Activated CD8-positive, alpha-beta memory T cell treated with anti-CD3 and anti-CD28 coated beads, Interleukin-2, amount 50 U/mL, for 4 hours (primary cell): ENCODE data around the gene CPLX1.
"Not testable (repeated sequence)": the region's sequence is repeated elsewhere in the genome, so short reads cannot be mapped to it uniquely, and the experiment has no call there.

ENCODE experiments used
- DNase-seq: peaks from one replicate; pipeline ENCODE4 v3.0.0-alpha.2; 2020

The CPLX1 gene

DNA sequence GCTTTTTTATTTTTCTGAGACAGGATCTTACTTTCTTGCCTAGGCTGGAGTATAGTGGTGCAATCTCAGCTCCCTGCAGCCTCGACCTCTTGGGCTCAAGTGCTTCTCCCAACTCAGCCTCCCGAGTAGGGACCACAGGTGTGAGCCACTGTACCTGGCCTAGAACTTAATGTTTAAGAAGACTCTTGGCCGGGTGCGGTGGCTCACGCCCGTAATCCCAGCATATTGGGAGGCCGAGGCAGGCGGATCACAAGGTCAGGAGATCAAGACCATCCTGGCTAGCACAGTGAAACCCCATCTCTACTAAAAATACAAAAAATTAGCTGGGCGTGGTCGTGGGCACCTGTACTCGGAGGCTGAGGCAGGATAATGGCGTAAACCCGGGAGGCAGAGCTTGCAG lies 72.7 kb downstream of the CPLX1 start:
- not testable (repeated sequence) for DNase-seq

DNA sequence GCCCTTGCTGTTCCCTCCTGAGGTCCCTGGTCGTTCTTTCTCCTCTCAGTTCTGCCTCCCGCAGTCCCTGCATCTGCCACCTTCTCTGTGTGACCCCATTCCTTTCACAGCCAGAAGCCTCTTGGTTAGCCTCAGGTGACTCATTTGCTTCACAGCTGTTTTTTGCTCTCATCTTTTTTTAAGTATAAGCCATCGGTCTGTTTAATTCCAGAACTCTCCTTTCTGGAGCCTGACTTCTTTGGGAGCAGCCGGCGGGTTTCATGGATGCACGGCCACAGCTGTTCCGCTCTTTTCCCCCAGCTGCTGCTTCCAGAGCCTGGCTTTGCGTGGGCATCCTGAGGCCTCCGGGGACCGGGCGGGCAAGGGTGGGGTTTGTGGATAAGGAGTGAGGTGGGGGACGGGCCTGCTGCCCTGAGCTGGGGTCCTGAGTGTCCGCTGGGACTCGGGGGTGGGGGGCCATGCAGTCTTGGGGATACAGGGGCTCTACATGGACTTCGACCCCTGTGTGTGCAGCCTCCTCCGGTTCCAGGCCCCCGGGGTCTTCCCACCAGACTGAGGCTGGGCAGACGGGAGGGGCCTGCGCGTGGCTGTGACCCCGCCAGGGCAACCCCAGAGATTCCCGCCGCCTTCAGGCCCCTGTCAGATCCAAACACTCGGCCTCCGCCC lies 73.6 kb downstream of the CPLX1 start:
- DNase-seq, result no peak

DNA sequence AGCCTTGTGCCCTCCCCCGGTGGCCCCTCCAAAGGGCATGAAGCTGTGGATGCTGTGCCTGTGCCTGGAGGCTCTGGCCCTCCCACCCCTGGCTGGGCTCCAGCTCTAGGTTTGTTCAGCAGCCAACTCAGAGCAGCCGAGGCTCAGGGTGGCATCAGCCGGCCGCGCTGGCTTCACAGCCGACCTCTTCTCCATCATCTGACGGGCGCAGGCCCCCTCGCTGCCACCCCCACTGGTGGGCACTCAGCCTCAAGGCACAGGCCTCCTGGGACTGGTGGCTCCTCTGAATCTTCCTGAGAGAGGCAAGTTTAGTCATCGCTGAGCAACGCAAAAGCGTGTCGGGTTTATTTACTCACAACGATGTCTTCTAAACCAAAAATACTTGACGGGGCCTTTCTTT lies 74.3 kb downstream of the CPLX1 start:
- DNase-seq, result no peak

DNA sequence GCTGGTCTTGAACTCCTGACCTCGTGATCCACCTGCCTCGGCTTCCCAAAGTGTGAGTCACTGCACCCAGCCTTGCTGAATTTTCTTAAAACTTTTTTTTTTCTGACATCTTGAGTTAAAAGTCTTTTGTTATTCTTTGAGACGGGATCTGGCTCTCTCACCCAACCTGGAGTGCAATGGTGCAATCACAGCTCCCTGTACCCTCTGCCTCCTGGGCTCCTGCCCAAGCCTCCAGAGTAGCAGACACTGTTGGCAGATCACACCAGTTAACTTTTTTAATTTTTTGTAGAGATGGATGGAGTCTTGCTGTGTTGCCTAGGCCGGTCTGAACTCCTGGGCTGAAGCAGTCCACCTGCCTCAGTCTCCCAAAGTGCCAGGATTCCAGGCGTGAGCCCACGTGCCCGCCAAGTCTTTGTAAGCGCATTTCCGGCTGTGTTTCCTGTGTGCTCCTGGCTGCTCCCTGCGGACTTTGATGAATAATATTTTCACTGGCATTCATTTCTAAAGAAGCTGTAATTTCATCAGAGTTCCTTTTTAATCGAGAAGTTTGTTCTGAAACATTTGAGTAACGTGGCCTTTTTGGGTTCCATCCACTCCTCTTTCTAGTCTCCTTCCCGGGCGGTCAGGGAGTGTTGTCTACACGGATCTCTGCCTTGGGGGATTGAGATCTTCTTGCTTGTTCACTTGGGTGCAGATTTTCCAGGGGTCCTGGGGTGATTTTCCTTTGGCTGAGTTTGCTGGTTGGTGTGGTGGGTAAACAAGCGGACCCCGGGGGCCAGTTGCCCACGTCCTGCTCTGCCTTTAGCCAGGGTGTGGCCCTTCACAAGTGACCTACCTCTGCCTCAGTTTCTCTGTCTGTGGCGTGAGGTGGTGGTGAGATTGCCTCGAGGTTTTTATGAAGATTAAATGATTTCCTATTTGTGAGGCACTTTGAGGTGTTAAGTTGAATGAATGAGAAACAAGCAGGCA lies 75.9 kb downstream of the CPLX1 start:
- no peak for DNase-seq

DNA sequence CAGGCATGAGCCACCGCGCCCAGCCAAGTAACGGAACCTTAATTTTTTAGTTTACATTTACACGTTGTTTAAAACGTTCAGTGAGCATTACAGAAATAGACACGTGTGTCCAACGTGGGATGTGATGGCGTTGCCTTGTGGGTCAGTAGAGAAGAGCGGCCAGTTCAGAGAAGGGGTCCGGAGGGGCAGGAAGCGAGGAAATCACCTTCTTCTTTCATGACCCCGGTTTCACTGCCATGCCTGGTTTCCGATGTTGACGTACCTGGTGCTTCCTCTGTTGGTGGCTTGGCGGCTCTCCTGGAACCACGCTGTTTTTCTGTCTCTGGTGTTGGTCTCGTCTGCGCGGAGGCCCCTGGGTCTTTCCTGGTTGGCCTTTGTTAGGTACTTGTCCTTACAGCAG lies 77.5 kb downstream of the CPLX1 start:
- no peak for DNase-seq

DNA sequence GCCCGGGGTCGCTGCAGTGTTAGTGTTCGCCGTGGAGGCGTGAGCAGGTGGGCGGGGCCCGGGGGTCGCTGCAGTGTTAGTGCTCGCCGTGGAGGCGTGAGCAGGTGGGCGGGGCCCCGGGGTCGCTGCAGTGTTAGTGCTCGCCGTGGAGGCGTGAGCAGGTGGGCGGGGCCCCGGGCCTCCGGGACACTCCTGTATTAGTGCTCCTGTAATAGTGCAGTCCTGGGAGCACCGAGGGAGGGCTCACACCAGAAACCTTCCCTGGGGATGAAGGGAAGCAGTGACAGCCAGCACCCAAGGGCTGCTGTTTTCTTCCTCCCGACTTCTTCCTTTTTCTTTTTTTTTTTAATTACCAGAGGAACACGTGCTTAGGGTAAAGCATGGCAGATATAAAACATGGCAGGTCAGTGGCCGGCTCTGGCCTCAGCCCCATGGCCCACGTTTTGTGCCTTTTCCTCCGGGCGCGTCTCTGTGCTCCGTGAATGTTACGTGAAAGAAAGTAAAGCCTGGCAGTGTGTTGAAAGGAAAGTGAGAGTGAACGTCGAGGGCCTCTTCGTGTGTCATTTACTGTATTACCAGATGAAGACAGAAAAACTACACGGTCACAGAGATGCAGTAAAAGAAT lies 78.3 kb downstream of the CPLX1 start:
- DNase-seq, result no peak

DNA sequence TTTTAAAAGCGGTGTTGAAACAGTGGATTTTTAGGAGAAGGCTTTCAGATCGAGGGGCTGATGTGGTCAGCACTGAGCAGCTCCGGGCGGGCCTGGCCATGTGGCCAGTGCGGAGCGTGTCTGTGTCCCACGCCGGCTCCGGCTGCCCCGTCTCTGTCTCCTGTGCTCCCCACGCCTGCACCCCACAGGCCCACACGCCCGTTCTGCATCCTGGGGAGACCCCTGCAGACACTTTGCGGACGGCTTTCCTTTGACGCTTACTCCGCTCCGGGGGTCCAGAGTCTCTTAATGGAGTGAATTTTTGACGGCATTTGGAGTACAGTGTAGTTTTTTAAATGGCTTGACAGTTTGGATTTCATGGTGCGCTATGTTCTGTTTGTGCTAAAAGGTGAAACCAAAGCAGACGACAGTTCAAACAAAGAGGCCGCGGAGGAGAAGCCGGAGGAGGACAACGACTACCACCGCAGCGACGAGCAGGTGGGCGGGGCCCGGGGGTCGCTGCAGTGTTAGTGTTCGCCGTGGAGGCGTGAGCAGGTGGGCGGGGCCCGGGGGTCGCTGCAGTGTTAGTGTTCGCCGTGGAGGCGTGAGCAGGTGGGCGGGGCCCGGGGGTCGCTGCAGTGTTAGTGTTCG lies 81.6 kb downstream of the CPLX1 start:
- DNase-seq, result no peak

DNA sequence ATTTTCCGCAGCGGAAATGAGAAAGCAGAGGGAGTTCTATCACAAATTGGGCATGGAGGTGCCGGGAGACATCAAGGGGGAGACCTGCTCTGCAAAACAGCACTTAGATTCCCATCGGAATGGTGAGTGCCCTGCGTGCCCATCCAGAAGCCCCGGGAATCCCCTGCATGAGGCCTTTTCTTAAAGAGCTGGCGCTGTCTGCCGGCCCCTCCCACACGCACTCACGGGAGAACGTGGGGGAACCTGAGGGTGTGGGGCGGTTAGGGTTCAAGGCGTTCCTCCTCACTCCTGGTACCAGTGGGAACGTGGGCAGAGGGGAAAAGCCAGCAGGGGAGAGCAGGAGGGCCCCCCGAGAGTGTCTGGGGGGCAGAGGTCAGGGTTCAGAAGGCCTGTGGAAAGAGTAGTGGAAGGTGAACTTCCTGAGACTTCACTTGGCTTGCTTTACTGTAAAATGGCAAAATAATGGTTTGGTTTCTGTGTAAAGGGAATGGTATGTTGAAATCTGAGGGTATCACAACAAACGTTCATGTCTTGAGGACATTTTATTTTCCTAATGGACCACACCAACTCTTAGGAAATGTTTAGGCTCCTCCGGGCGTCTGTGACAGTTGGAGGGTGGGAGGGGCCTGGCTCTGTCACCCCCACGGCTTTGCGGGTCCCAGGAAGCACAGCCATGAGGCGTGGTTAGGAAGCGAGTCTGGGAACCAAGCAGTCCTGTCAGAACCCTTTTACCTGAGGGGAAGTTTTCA lies 82.3 kb downstream of the CPLX1 start:
- DNase-seq, result no peak

DNA sequence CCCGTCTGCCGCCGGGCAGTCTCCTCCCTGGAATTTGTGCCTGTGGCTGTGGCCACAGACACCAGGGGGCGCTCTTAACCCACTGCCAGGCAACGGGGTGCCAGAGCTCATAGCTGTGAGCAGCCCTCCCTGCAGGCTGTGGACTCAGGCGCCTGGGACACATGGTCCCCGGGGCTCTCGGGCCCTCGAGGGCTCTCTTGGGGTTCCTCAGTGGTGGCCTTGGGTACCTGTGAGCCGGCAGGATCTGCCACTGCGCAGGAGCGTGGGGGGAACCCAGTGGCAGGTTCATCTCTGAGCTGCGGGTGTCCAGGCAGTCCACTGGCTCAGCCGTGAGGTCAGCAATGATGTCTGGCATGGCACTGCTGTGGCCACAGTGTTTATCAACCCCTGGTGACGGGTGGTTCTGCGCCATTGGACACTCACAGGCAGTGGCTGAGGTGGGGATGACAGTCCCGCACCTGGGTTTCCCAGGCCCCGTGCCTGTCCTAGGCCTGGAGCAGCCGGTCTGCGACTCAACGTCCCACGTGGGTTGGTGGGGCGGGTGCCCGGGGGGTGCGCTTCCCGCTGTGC lies 83.1 kb downstream of the CPLX1 start:
- peak; percentile 82 for DNase-seq

DNA sequence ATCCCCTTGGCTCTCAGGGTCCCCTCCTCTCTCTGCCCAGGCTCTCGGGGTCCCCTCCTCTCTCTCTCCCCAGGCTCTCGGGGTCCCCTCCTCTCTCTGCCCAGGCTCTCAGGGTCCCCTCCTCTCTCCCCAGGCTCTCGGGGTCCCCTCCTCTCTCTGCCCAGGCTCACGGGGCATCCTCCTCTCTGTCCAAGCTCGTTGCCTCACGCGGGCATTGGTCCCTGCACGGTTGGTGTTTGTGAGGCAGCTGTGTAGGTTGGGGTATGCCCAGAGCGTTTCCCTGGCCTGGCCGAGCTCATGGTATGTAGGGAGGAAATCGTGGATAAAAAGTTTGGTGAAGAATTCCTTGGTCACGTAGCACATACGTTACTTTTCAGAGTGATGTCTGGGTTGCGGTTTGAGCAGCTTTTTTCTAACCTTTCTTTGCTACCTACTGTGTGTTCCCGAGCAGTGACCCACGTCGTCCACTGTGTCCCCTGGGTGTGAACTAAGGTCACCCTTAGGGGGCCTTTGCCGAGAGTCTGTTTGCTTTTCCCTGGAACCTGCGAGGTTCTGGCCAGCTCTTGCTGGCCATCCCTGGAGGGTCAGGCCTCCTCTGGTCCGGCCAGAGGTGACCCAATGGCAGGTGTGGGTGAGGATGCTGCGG lies 83.7 kb downstream of the CPLX1 start:
- no peak for DNase-seq

DNA sequence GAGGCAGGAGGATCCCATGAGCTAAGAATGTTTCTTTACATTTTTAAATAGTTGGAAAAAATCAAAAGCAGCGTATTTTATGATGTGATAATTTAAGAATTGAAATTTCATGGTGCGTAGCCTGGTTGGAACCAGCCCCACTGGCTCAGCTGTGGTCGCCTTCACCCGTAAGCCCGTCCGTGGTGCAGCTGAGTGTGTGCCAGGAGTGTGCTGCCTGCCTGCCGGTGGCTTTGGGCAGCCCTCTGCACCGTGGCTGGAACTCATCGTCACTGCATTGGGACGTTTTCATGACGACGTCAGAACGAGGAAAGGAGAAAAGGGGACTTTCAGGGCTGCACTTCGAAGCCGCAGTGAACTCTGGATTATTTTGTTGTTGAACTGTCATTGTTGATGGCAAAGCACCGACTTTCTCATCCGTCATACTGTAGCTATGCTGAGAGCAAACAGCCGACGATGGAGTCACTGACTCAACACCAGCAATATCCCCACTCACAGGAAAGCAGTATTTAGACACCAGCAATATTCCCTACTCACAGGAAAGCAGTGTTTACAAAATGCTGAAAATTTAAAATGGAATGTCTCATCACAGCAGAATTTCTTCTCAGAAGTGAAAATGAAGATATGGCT lies 85.2 kb downstream of the CPLX1 start:
- no peak for DNase-seq

DNA sequence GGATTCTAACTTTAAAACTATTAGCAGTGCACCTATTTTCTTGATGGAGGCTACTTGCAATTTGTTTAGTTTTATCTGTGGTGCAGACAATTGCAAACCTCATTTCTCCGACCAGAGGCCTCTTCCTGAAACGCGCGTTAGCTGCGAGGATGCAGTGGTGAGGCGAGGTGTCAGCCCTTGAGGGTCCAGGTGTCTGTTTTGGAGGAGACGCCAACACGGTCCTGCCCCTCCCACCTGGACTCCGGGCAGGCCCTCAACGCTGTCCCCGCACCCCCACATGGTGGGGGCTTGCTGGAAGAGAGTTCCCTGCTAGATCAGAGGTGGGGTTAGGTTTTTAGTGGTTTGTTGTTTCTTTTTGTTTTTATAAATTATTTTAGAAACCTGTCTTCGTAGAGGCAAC lies 85.9 kb downstream of the CPLX1 start:
- DNase-seq, result no peak

DNA sequence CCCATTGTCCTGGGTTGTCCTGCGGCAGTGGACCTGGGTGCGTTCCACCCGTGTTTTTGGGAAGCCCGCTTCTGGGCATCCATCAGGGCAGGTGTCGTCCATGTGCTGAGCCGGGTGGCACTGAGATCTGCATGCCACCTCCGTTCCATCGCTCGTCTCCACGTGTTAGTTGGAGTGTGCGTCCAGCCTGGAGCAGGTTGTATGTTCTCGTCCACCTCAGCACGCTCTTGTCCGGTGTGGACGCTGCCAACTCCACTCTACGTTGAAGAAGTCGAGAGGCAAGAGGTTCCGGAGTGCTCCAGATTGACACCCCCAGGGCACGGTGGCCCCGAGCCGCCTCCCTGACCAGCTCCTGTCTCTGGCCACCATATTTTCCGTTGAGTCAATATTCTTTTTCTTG lies 86.4 kb downstream of the CPLX1 start:
- DNase-seq, result no peak

DNA sequence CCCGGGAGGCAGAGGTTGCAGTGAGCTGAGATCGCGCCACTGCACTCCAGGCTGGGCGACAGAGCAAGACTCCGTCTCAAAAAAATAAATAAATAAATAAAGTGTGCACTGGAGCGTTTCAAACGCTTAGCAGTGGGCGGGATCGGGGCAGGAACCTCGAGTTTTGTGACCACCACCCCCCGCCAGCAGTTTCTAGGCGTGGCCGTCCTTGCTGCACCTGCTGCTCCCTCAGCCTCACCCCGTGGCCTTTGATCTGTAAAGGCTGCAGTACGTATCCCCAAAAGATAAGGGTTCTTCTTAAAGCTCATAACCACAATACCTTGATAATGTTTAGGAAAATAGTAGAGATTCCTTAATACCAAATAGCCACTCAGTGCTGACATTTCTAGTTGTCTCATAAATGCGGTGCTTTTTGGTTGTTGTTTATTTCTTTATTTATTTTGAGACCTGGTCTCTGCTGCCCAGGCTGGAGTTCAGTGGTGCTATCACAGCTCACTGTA lies 87.1 kb downstream of the CPLX1 start:
- no peak for DNase-seq

DNA sequence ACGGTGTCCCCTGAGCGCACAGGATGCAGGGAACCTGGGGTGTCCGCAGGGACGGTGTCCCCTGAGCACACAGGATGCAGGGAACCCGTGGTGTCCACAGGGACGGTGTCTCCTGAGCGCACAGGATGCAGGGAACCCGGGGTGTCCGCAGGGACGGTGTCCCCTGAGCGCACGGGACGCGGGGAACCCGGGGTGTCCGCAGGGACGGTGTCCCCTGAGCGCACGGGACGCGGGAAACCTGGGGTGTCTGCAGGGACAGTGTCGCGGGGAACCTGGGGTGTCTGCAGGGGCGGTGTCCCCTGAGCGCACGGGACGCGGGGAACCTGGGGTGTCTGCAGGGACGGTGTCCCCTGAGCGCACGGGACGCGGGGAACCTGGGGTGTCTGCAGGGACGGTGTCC lies 89.4 kb downstream of the CPLX1 start:
- DNase-seq, result not testable (repeated sequence)

DNA sequence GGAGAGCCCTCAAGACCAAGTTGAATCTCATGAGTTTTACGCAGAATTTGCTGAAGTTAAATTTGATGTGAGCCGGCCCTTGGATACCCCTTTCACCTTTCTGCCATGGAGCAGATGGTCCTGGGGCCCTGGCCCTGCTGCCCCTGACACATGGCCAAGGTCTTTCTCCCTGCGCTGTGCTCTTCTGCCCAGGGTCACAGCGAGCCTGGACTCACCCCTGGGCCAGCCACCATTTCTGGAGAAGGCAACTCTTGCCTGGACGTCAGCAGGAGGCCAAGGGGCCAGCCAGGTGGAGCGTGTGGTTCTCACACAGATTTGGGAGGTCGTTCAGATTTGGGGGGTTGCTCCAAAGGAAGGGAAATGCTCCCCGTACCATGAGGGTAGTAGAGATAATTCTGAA lies 90.3 kb downstream of the CPLX1 start:
- no peak for DNase-seq
